Keratinocyte (primary cell): ENCODE results near the gene SAE1.

Experiments
- EZH2 ChIP-seq: IDR thresholded peaks from one replicate; pipeline ENCODE4 v1.6.1; 2012; ENCODE audit warnings: inconsistent platforms, mild to moderate bottlenecking, low read length, moderate library complexity
- TF ChIP-seq, protein P1 (sequence below), 3 experiments: IDR thresholded peaks in 1 of 3; conservative IDR thresholded peaks in 1 of 3; optimal IDR thresholded peaks in 1 of 3; 2 replicates in 2 of 3; 3 replicates in 1 of 3; pipeline versions ENCODE3 to v1.5.1; 2011; ENCODE audit warnings: low read length in 3 of 3, mild to moderate bottlenecking in 3 of 3, moderate library complexity in 2 of 3, control low read depth in 1 of 3, inconsistent platforms in 1 of 3; ENCODE audit not compliant: insufficient read depth in 2 of 3; ENCODE audit errors: extremely low read depth in 1 of 3

DNA sequence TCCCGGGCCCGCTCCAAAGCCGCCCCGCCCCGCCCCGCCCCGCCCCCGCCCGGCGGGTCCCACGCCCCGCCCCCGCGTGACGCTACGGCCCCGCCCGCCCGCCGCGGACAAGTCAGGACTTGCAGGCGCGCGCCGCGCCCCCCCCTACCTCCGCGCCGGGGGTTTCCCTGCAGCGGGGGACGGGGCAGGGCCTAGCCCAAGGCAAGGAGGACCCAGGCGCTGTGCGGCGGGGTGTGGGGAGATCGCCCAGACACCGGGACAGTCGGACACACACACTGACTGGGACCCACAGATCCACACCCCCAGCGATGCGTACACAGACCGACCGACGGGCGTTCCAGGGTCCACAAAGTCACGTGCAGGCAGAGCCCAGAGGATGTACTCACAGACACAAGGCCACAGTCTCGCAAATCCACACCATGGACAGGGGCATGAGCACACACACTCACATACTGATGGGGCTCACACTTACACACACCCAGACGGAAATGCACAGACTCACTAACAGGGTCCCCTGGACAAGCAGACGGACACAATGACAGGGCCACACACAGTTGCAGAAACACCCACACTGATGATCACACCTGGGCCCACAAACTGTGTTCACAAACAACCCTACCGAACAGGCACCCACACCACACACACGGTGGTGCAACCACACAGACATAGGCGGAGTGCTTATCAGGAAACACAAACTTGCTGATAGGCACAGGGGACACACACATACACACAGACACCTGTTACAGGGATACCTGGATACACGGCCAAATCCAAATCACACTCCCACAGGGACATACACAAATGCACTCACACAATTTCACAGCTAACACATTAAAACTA, 100.8 kb downstream of the SAE1 start:
- TF ChIP-seq, protein P1, sequence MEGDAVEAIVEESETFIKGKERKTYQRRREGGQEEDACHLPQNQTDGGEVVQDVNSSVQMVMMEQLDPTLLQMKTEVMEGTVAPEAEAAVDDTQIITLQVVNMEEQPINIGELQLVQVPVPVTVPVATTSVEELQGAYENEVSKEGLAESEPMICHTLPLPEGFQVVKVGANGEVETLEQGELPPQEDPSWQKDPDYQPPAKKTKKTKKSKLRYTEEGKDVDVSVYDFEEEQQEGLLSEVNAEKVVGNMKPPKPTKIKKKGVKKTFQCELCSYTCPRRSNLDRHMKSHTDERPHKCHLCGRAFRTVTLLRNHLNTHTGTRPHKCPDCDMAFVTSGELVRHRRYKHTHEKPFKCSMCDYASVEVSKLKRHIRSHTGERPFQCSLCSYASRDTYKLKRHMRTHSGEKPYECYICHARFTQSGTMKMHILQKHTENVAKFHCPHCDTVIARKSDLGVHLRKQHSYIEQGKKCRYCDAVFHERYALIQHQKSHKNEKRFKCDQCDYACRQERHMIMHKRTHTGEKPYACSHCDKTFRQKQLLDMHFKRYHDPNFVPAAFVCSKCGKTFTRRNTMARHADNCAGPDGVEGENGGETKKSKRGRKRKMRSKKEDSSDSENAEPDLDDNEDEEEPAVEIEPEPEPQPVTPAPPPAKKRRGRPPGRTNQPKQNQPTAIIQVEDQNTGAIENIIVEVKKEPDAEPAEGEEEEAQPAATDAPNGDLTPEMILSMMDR (optimal IDR thresholded peaks at IDR 0.05 in 1 of 3, IDR thresholded peaks at IDR 0.05 in 1 of 3, conservative IDR thresholded peaks at IDR 0.05 in 1 of 3; ENCODE audit: extremely low read depth in 1 of 3, insufficient read depth in 2 of 3, low read length in 3 of 3) = no peak
- TF ChIP-seq EZH2 = no peak
